H1 (cell line): ENCODE data around the gene GNB1L. TPM values are rescaled to one million over a fixed set of nuclear protein-coding genes. Genes with fewer than 3 reads are reported as not detected.

Experiments used
- CTCF ChIA-PET: fragments of 300-600 bp; sonication (Branson Sonifier 250); formaldehyde crosslinking; loops from one replicate; lab custom pipeline; 2021; ENCODE audit not compliant: partially characterized antibody; lab: Charles Lee
- POLR2A ChIA-PET: fragments of 300-600 bp; sonication (Branson Sonifier 250); formaldehyde crosslinking; loops from one replicate; lab custom pipeline; 2021; ENCODE audit warnings: inconsistent platforms; ENCODE audit not compliant: partially characterized antibody; lab: Charles Lee
- DNase-seq, 2 experiments: peaks; one replicate each; pipeline versions ENCODE4 v3.0.0 to v3.0.0-alpha.2; 2010 to 2022; ENCODE audit warnings: low spot score in 2 of 2, low read depth in 1 of 2, mixed read lengths in 1 of 2
- FAIRE-seq: peaks from 2 replicates; lab custom pipeline; 2011; peaks lifted over from hg19 to GRCh38; lab: Jason Lieb, UNC
- H2AFZ ChIP-seq: 2 replicates; pipeline ENCODE4 v1.8.1; 2012; ENCODE audit warnings: low read length, inconsistent platforms
- H2AK5ac ChIP-seq: 2 replicates; pipeline ENCODE4 v1.6.1; 2013; ENCODE audit warnings: low read depth, low read length
- H2BK120ac ChIP-seq: replicated peaks from 2 replicates; pipeline ENCODE3; 2013; ENCODE audit warnings: low read depth, low read length, inconsistent platforms
- H2BK12ac ChIP-seq: 2 replicates; pipeline ENCODE4 v1.6.1; 2013; ENCODE audit warnings: low read depth, low read length
- H2BK15ac ChIP-seq: 2 replicates; pipeline ENCODE4 v1.6.1; 2013; ENCODE audit warnings: low read length
- H2BK20ac ChIP-seq: 2 replicates; pipeline ENCODE4 v1.6.1; 2013; ENCODE audit warnings: low read length
- H2BK5ac ChIP-seq: 2 replicates; pipeline ENCODE4 v1.6.1; 2013; ENCODE audit warnings: low read depth, low read length
- H3K14ac ChIP-seq: 2 replicates; pipeline ENCODE4 v1.6.1; 2013; ENCODE audit warnings: inconsistent platforms; ENCODE audit not compliant: insufficient read length
- H3K18ac ChIP-seq: 2 replicates; pipeline ENCODE4 v1.6.1; 2013; ENCODE audit warnings: low read length; ENCODE audit errors: extremely low read depth
- H3K23ac ChIP-seq: 2 replicates; pipeline ENCODE4 v1.6.1; 2013; ENCODE audit warnings: inconsistent platforms; ENCODE audit not compliant: insufficient read length
- H3K23me2 ChIP-seq: 2 replicates; pipeline ENCODE4 v1.6.1; 2013; ENCODE audit warnings: low read depth, low read length
- H3K27ac ChIP-seq: 2 replicates; pipeline ENCODE4 v1.6.1; 2011; ENCODE audit warnings: low read depth, low read length, inconsistent platforms
- H3K27me3 ChIP-seq, 4 experiments: replicated peaks in 1 of 4; 1 replicate in 1 of 4; 2 replicates in 3 of 4; pipeline versions ENCODE4 v1.6.1 to v1.8.1; 2011 to 2013; ENCODE audit warnings: low read length in 3 of 4, mild to moderate bottlenecking in 3 of 4, inconsistent platforms in 2 of 4, mixed read lengths in 2 of 4, moderate library complexity in 1 of 4; ENCODE audit not compliant: control insufficient read depth in 3 of 4, insufficient read depth in 3 of 4; ENCODE audit errors: extremely low read depth in 1 of 4
- H3K36me3 ChIP-seq, 4 experiments: 2 replicates each; pipeline versions ENCODE4 v1.6.1 to v1.8.1; 2011 to 2013; ENCODE audit warnings: mild to moderate bottlenecking in 4 of 4, low read length in 3 of 4, moderate library complexity in 2 of 4, control low read depth in 1 of 4, inconsistent platforms in 1 of 4; ENCODE audit not compliant: insufficient read depth in 4 of 4, control insufficient read depth in 2 of 4
- H3K4ac ChIP-seq: replicated peaks from 2 replicates; pipeline ENCODE3; 2013; ENCODE audit warnings: low read length, low read depth, mixed read lengths, inconsistent platforms; ENCODE audit not compliant: insufficient read length
- H3K4me1 ChIP-seq, 4 experiments: replicated peaks in 1 of 4; 1 replicate in 1 of 4; 2 replicates in 3 of 4; pipeline versions ENCODE4 v1.6.1 to v1.8.1; 2011 to 2013; ENCODE audit warnings: low read length in 3 of 4, inconsistent platforms in 2 of 4, mixed read lengths in 1 of 4; ENCODE audit not compliant: insufficient read depth in 4 of 4, control insufficient read depth in 3 of 4
- H3K4me2 ChIP-seq, 2 experiments: 2 replicates each; pipeline versions ENCODE4 v1.6.1 to v1.8.1; 2011 to 2013; ENCODE audit warnings: low read depth in 2 of 2, low read length in 2 of 2, control low read depth in 1 of 2, inconsistent platforms in 1 of 2, mild to moderate bottlenecking in 1 of 2; ENCODE audit not compliant: insufficient read depth in 1 of 2
- H3K4me3 ChIP-seq, 4 experiments: fragments of 200-600, 300-600 bp in 1 of 4; sonication (generic), shearing (Covaris generic), sonication (Bioruptor Twin) in 1 of 4; 2 replicates each; pipeline versions ENCODE4 v1.5.1 to v1.8.1; 2011 to 2016; ENCODE audit warnings: low read length in 4 of 4, low read depth in 3 of 4, control low read depth in 2 of 4, inconsistent platforms in 2 of 4, mild to moderate bottlenecking in 2 of 4, mixed read lengths in 1 of 4, moderate library complexity in 1 of 4; ENCODE audit not compliant: insufficient read depth in 2 of 4; ENCODE audit errors: extremely low read depth in 1 of 4
- H3K56ac ChIP-seq: replicated peaks from 2 replicates; pipeline ENCODE3; 2013; ENCODE audit warnings: low read depth, mild to moderate bottlenecking, mixed read lengths, low read length, inconsistent platforms; ENCODE audit not compliant: insufficient read length
- H3K79me1 ChIP-seq: 2 replicates; pipeline ENCODE4 v1.6.1; 2013; ENCODE audit warnings: low read depth, low read length, control low read depth
- H3K79me2 ChIP-seq, 2 experiments: 2 replicates each; pipeline versions ENCODE4 v1.6.1 to v1.8.1; 2012 to 2013; ENCODE audit warnings: low read length in 2 of 2, mild to moderate bottlenecking in 2 of 2, inconsistent platforms in 1 of 2; ENCODE audit not compliant: insufficient read depth in 2 of 2, control insufficient read depth in 1 of 2
- H3K9ac ChIP-seq, 4 experiments: replicated peaks in 1 of 4; 1 replicate in 1 of 4; 2 replicates in 3 of 4; pipeline versions ENCODE4 v1.6.1 to v1.8.1; 2011 to 2013; ENCODE audit warnings: low read depth in 3 of 4, low read length in 3 of 4, control low read depth in 2 of 4, mild to moderate bottlenecking in 2 of 4, moderate library complexity in 2 of 4, inconsistent platforms in 1 of 4; ENCODE audit errors: extremely low read depth in 1 of 4
- H3K9me3 ChIP-seq, 2 experiments: 2 replicates each; pipeline versions ENCODE4 v1.6.1 to v1.8.1; 2012 to 2013; ENCODE audit warnings: mild to moderate bottlenecking in 2 of 2, moderate library complexity in 2 of 2, control low read depth in 1 of 2, inconsistent platforms in 1 of 2, low read depth in 1 of 2, low read length in 1 of 2, mixed read lengths in 1 of 2; ENCODE audit not compliant: insufficient read depth in 2 of 2
- H4K20me1 ChIP-seq, 2 experiments: replicated peaks in 1 of 2; 2 replicates each; pipeline versions ENCODE3 to v1.8.1; 2011 to 2013; ENCODE audit warnings: inconsistent platforms in 2 of 2, low read length in 2 of 2, mild to moderate bottlenecking in 1 of 2; ENCODE audit not compliant: insufficient read depth in 2 of 2, control insufficient read depth in 1 of 2
- H4K5ac ChIP-seq: 2 replicates; pipeline ENCODE4 v1.6.1; 2013; ENCODE audit warnings: low read length, low read depth, mixed read lengths, inconsistent platforms; ENCODE audit not compliant: insufficient read length
- H4K8ac ChIP-seq: 2 replicates; pipeline ENCODE4 v1.8.0; 2013; ENCODE audit warnings: mild to moderate bottlenecking, moderate library complexity, low read length, inconsistent platforms; ENCODE audit not compliant: insufficient read depth; ENCODE audit errors: extremely low read depth
- H4K91ac ChIP-seq: replicated peaks from 2 replicates; pipeline ENCODE3; 2013; ENCODE audit warnings: low read length, mixed read lengths, inconsistent platforms; ENCODE audit not compliant: insufficient read length
- CBX5 ChIP-seq: fragments of 300-800, 300-1000 bp; sonication (generic); IDR thresholded peaks from 2 replicates; pipeline ENCODE4 v1.7.1; 2016; ENCODE audit warnings: antibody characterized with exemption, low read length, low read depth
- CBX8 ChIP-seq: fragments of 300-800, 300-1000 bp; sonication (generic); IDR thresholded peaks from 2 replicates; pipeline ENCODE4 v1.7.1; 2016; ENCODE audit warnings: low read depth, low read length, borderline replicate concordance
- E2F6 ChIP-seq: IDR thresholded peaks from 2 replicates; pipeline ENCODE4 v1.6.1; 2012; ENCODE audit warnings: inconsistent platforms
- EP300 ChIP-seq, 2 experiments: IDR thresholded peaks; 1 replicate in 1 of 2; 2 replicates in 1 of 2; pipeline ENCODE4 v1.6.1; 2011 to 2012; ENCODE audit warnings: low read depth in 2 of 2, low read length in 2 of 2, mild to moderate bottlenecking in 2 of 2, borderline replicate concordance in 1 of 2, inconsistent platforms in 1 of 2, moderate library complexity in 1 of 2
- EZH2 ChIP-seq: fragments of 200-600 bp; sonication (generic); IDR thresholded peaks from 2 replicates; pipeline ENCODE4 v1.7.1; 2012; ENCODE audit warnings: low read depth, mild to moderate bottlenecking, moderate library complexity, low read length, inconsistent platforms; ENCODE audit not compliant: severe bottlenecking
- MAFK ChIP-seq: IDR thresholded peaks from 2 replicates; pipeline ENCODE4 v1.6.1; 2012; ENCODE audit warnings: low read depth, mild to moderate bottlenecking, improper control_type of control experiment, low read length
- POLR2A ChIP-seq, 2 experiments: IDR thresholded peaks; 1 replicate in 1 of 2; 2 replicates in 1 of 2; pipeline ENCODE4 v1.6.1; 2011; ENCODE audit warnings: low read depth in 2 of 2, low read length in 2 of 2, mild to moderate bottlenecking in 2 of 2; ENCODE audit errors: control extremely low read depth in 1 of 2
- RXRA ChIP-seq: IDR thresholded peaks from 2 replicates; pipeline ENCODE4 v1.6.1; 2011; ENCODE audit warnings: low read depth, mild to moderate bottlenecking, low read length, moderate library complexity; ENCODE audit not compliant: insufficient read depth
- SUZ12 ChIP-seq: fragments of 200-600 bp; sonication (generic); IDR thresholded peaks from 2 replicates; pipeline ENCODE4 v1.6.1; 2012; ENCODE audit warnings: mild to moderate bottlenecking, inconsistent platforms, low read length, moderate library complexity, mixed read lengths
- WGBS, 2 experiments: shearing (Covaris generic) in 1 of 2; methylation state at CpG; one replicate each; pipeline versions ENCODE4 v1.1.6 to v1.1.7; 2013 to 2015; ENCODE audit warnings: low lambda C conversion rate in 2 of 2, mixed read lengths in 2 of 2, inconsistent platforms in 1 of 2, low coverage in 1 of 2, missing lambda C conversion rate in 1 of 2; ENCODE audit not compliant: insufficient replicate concordance in 2 of 2, insufficient coverage in 1 of 2, insufficient read length in 1 of 2; ENCODE audit errors: extremely low coverage in 1 of 2, missing lambda C conversion rate in 1 of 2; 5-methylcytosine and 5-hydroxymethylcytosine counted together
- polyA plus RNA-seq, 7 experiments: library from polyadenylated mRNA; depleted of rRNA in 3 of 7; stranded (reverse) in 5 of 7; unstranded in 2 of 7; fragments of >200 nt in 5 of 7; fragments of 200-250 nt in 2 of 7; gene quantifications; 1 replicate in 5 of 7; 2 replicates in 1 of 7; 4 replicates in 1 of 7; pipeline versions ENCODE4 v1.2.1 to v1.2.3, GENCODE V29; 2011 to 2013; ENCODE audit warnings: missing spikeins in 2 of 7, mixed read lengths in 2 of 7
- total RNA-seq: library from RNA; stranded (reverse); fragmentation: NEBNext Ultra II Directional; extraction: Animal tissue kit (Norgen Biotek cat#: 25700); gene quantifications from 2 replicates; pipeline ENCODE4 v1.2.1, GENCODE V29; 2021

The GNB1L gene
- total and polyA plus RNA-seq, 2 of the 8 experiments (the other 6 are each of a cell fraction or from before 2014, with no cell fraction given): 14.0 to 15.6 TPM

- no peak overlapping the region for H3K9ac ChIP-seq
- H3K9me3 ChIP-seq: no peaks in the 10 kb centered on the region
- H3K4me3 ChIP-seq: no peak overlapping the region
- H4K8ac ChIP-seq: peak overlapping the region; percentile 81; the same call in 1 of the 2 replicates
- no peak overlapping the region for H4K5ac ChIP-seq
- H3K23me2 ChIP-seq: peaks cover 4% of the 10 kb centered on the region; the same call in 1 of the 2 replicates
- 0 out of 2 replicates have a peak overlapping the region, but pooled peaks have one; percentile 32 for H3K18ac ChIP-seq
- H3K4me2 ChIP-seq: peak overlapping the region in 1 of 2 experiments; percentile 4; a peak in 1 of 4 replicates
- no peak overlapping the region for H2AK5ac ChIP-seq
- CTCF ChIA-PET: interaction anchor here (0.8 to 5.6 kb wide), 7 partner anchors 10 to 147 kb away, joined by 3 to 48 read pairs (median 4); no protein-coding TSS in a partner anchor
- no peaks in the 10 kb centered on the region for H3K79me1 ChIP-seq
- H2BK20ac ChIP-seq: peak overlapping the region; percentile 66; the same call in 1 of the 2 replicates
- peak overlapping the region; percentile 100; the same call in 1 of the 2 replicates for H2BK12ac ChIP-seq
- H3K4me1 ChIP-seq: peaks cover 0 to 52% (median 35%) of the 10 kb centered on the region in 4 experiments; a peak in 6 of 7 replicates
- H2AFZ ChIP-seq: no peak overlapping the region
- peak overlapping the region; percentile 83; the same call in 1 of the 2 replicates for H2BK15ac ChIP-seq
- FAIRE-seq: no peak
- peak overlapping the region; percentile 7 for H4K91ac ChIP-seq
- H2BK5ac ChIP-seq: no peak overlapping the region; the same call in 1 of the 2 replicates
- peak overlapping the region; percentile 13 for H3K4ac ChIP-seq
- peaks cover 14 to 31% of the 10 kb centered on the region in 2 experiments for H4K20me1 ChIP-seq
- 15% methylated on average over 17 of the region's 17 CpGs; no CpG with 5 or more reads in 1 of the 2 experiments for WGBS, 2 experiments
- no peak overlapping the region for H3K14ac ChIP-seq
- no peak overlapping the region for H3K23ac ChIP-seq
- no peak overlapping the region for H3K56ac ChIP-seq
- H3K79me2 ChIP-seq: no peaks in the 10 kb centered on the region
- POLR2A ChIA-PET: interaction anchor here (0.7 to 3.1 kb wide), 4 partner anchors 8 to 148 kb away, joined by 3 to 21 read pairs (median 4); partner anchors contain the start of gene GP1BB
- H3K36me3 ChIP-seq: peaks cover 0 to 13% (median 0%) of the 10 kb centered on the region in 4 experiments; a peak in 1 of 8 replicates
- TF ChIP-seq MAFK (no peak), RXRA (no peak), CBX5 (no peak), SUZ12 (peak; percentile 52), POLR2A (IDR thresholded peaks at IDR 0.05; ENCODE audit: control extremely low read depth in 1 of 2, low read depth in 2 of 2, low read length in 2 of 2) (no peak), EZH2 (peak; percentile 44), CBX8 (peak; percentile 10; the same call in 1 of the 2 replicates), EP300 (IDR thresholded peaks at IDR 0.05; ENCODE audit: borderline replicate concordance in 1 of 2, low read depth in 2 of 2, low read length in 2 of 2) (no peak), E2F6 (0 out of 2 replicates have a peak, but pooled peaks have one; percentile 17)
- DNase-seq: peak in 1 of 2 experiments; percentile 71
- H3K27me3 ChIP-seq: peaks cover 91 to 97% (median 94%) of the 10 kb centered on the region in 4 experiments
- H2BK120ac ChIP-seq: no peak overlapping the region
- H3K27ac ChIP-seq: no peak overlapping the region
Measured at GRCh38 chr22:19764299-19764593, 90.4 kb downstream of the GNB1L start.
